HG03066 (cell line): ENCODE results near the gene HMG20B.
"Not testable (repeated sequence)": the region's sequence is repeated elsewhere in the genome, so short reads cannot be mapped to it uniquely, and the experiment has no call there.

Experiments used
- ATAC-seq: cut with Tn5 transposase; IDR thresholded peaks from one replicate; pipeline ENCODE4 v1.9.1; 2021; ENCODE audit warnings: low read depth; ENCODE audit not compliant: unreplicated experiment

HMG20B gene

DNA sequence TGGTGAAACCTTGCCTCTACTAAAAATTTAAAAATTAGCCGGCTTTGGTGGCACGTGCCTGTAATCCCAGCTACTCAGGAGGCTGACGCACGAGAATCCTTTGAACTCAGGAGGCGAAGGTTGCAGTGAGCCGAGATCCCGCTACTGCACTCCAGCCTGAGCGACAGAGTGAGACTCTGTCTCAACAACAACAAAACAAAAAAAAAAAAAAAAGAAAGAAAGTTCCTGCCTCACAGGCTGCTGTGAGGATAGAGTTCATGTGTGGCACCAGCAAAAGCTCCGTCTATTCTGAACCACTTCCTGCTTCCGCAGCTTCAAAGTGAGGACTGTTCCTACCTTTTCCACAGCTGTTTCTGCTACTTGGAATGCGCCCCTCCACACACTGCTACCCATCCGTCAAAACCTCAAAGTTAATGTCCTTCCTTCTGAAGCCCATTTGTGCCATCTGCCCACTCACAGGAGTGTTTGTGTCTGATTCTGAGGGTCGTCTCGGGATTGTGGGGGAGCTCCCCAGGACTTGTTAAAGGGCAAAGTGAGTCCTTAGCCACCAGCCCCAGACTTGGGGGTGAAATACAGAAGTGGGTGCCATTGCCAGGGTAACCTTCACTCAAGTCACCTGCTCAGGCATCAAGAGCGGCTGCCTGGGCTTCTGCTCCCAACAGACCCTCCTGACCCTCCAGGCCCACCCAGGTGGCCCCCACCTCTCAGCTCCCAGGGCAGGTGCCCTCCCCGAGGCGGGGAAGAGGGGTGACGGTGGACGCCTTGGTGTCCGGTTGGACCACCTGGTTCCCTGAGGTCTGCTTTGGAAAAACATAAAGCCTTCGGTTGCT, 18.3 kb upstream of the HMG20B start:
- ATAC-seq: no peak

DNA sequence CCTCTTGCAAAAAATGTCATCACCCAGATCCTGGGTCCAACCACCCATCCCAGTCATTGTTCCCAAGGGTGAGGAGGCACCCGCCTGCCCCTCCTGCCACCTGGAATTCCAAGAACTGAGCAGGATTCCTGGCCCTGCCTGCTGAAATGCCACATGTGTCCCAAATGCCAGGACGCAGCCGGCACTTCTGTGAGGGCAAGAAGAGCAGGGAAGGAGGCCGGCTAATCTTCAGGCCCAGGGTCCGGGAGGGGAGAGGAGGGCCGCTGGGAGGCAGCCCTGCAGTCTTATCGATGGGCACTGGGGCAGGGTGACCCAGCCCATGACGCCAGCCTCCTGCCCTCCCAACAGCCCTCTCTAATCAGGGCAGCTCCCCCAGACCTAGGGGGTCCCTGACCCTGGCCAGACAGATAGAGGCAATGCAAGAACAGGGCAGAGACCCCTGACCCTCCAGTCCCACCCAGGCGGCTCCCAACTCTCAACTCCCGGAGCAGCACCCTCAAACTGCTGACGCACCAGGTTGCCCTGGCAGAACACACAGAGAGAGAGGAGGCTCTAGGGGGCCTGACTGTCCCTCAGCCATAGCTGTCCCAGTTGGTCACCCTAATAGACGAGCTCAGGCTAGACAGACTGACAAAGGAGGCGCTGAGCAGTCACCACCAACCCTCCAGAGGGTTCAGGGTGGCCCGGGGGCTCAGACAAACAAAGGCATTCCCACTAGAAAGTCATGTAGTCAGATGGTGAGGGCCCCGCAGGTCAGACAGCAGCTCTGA, 16.9 kb upstream of the HMG20B start:
- no peak for ATAC-seq

DNA sequence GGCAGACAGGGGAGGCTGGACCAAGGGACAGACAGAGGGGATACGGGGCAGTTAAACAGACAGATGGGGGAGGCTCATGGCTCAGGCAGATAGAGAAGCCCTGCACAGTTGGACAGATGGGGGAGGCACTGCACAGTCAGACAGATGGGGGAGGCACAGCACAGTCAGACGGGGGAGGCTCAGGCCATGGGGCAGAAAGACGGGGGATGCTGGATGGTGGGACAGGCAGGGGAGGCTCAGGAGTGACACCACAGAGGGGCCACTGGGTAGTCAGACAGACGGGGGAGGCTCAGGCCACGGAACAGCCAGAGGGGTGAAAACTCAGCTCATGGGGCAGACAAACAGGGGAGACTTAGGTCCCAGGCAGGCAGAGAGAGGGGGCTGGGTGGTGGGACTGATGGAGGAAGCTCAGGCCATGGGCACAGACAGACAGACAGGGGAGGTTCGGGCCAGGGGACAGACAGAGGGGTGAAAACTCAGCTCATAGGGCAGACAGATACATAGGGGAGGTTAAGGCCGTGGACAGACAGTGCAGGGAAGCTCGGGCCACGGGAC, 16.2 kb upstream of the HMG20B start:
- ATAC-seq: no peak

DNA sequence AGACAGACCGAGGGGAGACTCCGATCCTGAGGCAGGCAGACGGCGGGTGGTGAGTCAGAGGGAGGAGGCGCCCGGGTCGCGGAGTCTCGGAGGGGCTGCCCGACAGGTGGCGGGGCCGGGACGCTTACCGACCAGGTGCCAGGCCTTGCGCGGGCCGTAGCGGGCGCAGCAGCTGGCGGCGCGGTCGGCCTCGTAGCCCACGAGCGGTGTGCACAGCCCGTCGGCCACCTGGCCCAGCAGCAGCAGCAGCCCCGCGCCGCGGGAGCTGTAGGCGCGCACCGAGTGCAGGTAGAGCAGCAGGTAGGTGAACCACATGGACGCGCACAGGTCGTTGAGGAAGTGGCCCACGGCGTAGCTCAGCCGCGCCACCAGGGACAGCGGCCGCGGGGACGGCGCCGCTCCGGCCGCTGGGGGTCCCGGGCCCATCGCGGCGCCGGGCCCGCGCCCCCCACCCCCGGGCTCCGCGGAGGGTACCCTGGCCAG, 15.7 kb upstream of the HMG20B start:
- ATAC-seq: no peak

DNA sequence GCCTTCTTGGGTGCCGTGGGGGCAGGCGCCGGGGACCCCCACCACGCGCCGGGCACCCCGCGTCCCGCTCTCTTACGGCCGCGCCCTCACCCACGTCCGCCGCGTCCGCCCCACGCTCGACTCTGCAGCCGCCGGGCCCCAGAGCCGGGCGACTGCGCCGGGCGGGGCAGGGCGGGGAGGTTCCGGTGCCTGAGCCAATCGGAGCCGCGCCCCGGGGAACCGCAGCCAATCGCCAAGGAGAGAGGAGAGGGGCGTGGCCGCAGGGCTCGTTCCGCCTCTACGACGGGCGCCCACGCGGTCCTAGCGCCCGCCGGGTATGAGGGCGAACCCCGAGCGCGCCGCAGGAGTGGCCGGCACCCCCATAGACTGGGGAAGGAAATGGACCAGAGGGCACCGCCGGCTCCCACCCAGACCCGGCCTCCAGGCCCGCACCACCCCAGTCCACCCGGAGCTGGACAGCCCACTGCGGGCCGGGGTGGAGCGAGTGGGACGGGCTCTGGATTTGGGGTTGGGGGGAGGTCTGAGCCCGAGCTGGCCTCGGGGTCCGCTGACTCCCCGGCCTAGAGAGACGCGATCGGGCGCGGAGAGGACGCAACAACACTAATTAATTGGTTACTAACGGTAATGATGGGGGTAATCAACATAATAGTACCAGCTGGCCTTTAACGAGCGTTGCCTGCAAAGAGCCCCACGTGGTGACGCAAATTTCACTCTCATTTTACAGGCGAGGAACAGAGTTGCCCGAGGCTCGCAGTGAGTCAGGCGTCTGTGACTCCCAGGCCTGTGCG, 15.1 kb upstream of the HMG20B start, which contains the start of gene MFSD12:
MFSD12 (minus strand) TSS at position 126 of the 788 bp plus-strand sequence. CDS start 183 bp downstream, outside the sequence.
- peak; percentile 76 for ATAC-seq

DNA sequence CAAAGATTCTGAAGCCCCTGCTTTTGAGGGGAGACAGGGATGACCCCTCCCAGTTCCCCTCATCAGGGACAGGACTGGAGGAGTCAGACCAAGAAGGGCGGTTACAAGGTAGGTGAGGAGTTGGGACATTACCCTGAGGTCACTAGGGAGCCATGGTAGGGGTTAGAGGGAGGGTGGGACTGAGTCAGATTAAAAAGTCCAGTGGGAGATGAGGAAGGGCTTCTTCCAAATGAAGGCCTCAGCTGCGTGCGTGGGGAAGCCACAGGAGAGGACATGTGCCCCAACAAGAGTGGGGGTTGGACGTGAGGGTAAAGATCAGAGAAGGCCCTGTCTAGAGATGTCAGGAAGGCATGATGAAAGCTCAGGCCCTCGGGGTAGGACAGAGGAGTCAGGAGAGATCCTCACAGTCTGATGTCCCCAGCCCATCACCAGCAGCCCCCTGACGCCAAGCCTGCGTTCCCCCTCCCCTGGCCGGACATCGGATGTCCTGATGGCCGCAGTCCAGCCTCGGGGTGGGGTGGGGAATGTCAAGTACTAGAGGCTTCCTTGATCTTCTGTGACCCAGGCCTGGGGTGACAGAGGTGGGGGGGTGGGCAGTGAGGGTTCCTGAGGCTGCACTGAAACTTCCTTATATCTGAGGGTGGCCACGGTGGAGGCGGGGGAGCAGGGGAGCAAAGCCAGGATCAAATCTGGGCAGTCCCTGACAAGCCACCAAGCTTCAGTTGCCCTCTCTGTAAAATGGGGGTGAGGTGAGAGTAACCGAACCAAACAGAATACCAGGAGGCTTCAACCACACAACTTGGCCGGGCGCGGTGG, 8.8 kb upstream of the HMG20B start:
- ATAC-seq: no peak

DNA sequence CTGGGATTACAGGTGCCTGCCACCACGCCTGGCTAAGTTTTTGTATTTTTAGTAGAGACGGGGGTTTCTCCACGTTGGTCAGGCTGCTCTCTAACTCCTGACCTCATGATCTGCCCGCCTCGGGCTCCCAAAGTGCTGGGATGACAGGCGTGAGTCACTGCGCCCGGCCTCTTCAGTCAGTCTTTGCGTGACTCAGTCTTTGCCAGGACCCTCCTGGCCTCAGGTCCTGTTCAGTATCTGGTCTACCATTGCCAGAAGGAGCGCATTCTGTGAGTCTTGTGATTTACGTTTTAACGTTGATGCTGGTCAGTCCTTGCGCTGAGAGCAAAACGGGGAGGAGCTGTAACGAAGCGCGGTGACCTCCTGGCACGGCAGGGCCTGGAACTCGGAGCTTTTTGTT, 7.6 kb upstream of the HMG20B start:
- ATAC-seq: no peak

DNA sequence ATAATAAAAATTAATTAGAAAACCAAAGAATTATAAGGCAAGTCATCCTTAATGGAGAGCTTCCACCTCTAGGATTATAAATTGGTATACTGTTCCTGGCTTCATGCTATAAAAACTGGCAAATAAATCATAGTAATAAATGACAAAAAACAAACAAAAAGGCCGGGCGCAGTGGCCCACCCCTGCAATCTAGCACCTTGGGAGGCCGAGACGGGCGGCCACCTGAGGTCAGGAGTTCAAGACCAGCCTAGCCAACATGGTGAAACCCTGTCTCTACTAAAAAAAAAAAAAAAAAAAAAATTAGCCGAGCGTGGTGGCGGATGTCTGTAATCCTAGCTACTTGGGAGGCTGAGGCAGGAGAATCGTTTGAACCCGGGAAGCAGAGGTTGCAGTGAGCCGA, 2.7 kb upstream of the HMG20B start:
- not testable (repeated sequence) for ATAC-seq

DNA sequence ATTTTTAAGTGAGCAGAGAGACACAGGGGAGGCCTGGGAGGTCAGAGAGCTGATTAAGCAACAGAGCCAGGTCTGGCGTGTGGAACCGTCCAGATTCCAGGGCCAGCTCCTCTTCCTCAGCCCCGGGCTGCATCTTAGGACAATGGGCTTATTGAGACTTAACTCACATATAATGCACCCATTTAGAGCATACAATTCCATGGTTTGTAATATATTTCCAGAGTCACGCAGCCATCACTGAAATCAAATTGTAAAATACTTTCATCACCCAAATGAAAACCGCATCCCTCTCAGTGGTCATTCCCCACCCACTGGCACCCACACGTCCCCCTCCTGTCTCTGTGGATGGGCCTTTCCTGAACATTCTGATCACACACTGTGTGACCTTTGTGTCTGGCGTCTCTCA, 2.1 kb upstream of the HMG20B start:
- no peak for ATAC-seq

DNA sequence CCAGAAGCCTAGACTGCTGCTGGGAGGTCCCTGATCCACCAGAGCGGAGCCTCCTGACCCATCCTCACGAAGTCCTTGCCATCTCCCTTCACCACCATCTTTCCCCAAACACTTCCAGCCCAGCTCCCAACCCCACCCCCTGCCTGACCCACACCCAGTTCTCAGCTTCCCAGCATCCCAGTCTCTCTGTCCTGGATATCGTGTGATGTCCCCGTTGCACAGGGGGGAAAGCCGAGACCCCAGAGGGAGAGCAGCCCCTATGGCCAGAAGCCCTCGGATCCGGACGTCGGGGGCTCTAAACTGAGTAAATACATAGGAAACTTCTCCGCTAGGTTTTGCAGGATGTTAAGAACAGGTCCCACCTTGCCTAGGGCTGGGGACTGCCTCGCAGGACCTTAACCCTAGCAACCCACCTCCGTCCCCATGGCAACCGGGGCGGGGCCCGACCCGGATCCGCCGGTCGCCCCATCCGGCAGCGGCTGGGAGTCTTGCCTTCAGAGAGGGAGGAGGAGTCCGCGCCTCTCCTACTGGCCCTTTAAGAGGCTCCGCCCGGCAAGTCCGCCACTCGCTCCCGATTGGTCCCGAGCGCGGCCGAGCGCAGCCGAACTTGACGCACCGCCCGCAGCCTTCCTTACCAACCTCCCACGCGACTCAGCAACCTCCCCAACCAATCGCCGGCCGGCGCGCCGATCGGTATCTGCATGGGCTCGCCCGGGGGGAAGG, 451 bp upstream of the HMG20B start:
- peak; percentile 90 for ATAC-seq

DNA sequence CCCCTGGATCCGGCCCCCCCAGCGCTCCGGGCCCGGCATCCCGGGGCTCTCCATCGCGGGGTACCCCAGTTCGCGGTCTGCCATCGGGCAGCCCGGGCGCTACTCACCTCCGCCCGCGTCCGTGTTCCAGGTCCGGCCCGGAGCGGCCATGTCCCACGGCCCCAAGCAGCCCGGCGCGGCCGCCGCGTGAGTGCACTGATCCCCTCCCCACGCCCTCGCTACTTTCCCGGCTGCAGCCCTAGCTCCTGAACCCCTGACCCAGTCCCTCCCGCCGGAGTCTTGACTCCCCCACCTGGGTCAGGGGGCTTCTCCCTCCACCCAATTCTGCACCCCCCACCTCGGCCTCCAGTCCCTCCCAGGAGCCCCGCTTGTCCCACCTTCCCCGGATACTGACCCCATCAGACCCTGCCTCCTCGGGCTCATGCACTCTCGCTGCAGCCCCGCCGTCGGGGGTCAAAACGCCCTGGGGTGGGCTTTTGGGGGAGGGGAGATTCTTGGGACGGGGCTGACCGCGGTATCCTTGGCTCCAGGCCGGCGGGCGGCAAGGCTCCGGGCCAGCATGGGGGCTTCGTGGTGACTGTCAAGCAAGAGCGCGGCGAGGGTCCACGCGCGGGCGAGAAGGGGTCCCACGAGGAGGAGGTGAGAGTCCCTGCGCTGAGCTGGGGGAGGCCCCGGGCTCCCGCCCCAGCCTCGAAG, 566 bp downstream of the HMG20B start:
- peak; percentile 9 for ATAC-seq

DNA sequence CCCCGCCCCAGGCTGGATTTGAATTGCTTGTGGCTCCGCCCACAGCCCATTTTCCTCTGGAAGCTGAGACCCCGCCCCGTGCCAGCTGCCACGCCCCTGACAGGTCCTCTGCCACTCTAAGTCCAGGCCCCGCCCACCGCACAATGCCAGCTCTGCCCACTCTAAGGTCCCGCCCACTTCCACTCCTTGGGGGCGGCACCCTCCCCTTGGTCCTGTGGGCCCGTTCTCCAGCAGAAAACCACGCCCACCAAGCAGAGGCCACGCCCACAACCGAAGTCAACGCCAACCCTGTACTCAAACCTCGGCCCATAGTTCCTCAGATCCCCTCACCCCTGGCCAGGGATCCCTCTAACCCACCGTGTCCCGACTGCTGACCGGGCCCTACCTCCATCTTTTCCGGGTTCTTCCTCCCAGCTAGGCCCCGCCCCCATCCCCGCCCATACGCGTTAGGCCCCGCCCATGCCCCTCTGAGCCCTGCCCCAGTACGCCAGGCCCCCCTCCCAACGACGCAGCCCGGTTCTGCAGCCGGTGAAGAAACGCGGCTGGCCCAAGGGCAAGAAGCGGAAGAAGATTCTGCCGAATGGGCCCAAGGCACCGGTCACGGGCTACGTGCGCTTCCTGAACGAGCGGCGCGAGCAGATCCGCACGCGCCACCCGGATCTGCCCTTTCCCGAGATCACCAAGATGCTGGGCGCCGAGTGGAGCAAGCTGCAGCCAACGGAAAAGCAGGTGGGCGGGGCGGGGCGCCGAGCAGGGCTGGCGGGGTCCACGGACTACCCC, 1.3 kb downstream of the HMG20B start:
- ATAC-seq: no peak

DNA sequence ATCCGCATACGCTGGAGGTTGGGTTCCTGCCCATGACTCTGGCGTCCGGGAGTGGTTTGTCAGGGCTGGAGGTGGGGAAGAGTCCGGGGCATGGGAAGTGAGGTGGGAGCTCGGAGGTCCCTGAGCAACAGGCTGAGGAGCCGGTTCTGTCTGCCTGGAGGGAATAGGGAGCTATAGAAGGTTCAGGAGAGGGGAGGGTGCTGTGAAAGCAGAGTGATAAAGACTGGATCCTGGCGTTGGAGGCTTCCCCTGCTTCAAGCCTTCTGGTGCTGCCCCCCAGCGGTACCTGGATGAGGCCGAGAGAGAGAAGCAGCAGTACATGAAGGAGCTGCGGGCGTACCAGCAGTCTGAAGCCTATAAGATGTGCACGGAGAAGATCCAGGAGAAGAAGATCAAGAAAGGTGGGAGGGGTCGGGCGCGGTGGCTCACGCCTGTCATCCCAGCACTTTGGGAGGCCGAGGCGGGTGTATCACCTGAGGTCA, 2.6 kb downstream of the HMG20B start:
- no peak for ATAC-seq

DNA sequence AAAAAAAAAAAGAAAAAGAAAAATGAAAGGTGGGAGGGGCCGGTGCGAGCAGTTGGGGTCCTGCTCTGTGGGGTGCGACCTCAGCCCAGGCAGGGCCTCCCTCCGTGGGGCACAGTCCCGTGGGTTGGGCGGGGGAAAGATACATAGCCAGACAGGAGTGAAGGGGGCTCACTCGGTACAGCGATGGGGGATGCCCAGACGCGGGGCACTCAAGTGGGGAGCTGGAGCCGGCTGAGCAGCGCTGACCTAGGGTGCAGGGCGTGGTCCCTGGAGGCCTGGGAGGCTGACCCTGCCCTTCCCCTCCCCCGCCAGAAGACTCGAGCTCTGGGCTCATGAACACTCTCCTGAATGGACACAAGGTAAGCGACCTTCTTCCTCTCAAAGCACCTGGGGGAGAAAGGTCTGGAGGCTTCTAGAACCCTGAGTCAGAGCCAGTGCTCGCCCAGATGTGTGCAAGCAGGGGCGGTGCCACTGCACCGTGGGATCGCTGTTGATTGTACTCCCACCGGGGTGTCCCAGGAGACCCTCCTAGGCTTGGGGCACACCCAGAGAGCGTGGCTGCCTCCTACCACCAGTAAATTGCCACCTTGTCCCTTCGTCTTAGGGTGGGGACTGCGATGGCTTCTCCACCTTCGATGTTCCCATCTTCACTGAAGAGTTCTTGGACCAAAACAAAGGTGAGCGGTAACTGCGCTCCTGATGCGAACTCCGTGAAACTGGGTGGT, 3.4 kb downstream of the HMG20B start:
- ATAC-seq: no peak

DNA sequence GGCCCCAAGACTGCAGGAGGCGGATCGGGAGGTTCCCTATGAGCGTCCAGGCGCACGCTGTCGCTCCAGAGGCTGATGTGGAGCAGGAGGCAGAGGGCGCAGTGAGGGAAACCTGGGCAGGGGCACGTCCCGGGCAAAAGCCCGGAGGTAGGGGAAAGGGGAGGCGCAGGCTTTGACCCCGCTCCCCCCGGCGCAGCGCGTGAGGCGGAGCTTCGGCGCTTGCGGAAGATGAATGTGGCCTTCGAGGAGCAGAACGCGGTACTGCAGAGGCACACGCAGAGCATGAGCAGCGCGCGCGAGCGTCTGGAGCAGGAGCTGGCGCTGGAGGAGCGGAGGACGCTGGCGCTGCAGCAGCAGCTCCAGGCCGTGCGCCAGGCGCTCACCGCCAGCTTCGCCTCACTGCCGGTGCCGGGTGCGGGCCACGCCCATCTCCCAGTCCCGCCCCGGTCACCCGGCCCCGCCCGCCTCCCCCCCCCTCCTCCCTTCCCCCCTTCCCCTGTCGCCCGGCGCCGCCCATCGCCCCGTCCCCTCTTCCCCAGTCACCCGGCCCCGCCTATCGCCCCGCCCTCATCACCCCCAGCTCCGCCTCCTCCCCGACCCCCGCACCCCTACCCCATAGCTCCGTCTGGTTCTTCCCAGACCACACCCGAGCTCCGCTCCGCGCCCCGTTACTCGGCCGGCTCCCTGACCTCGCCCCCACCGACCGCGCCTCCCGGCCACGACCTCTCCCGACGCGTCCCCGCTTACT, 4.1 kb downstream of the HMG20B start:
- no peak for ATAC-seq

DNA sequence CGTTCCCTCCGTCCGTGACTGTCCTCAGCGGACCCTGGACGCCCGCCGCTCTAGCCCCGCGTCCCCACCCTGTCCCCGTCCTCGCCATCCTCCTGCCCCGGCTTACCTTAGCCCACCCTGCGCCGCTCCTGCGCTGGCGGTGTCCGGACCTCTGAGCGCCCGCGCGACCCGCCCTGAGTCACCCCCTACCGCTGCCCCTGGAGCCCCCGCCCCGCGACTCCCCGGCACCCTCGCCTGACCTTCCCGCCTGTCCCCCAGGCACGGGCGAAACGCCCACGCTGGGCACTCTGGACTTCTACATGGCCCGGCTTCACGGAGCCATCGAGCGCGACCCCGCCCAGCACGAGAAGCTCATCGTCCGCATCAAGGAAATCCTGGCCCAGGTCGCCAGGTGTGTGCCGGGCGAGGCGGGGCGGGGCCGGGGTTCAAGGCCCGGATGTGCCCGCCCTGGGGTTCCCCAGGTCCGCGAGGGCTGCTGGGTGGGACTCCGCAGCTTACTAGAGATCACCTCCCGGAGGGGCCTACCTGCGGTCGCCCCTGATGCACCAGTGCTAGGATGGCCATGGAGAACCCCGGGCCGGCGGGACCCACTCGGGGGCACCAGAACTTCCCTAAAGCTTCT, 5.1 kb downstream of the HMG20B start:
- no peak for ATAC-seq
